MM.1S (cell line): Measurements from ENCODE around the gene CCL2.

Experiments used
- DNase-seq: peaks from one replicate; pipeline ENCODE4 v3.0.0-alpha.2; 2015
- H2AFZ ChIP-seq: fragments of 300-600 bp; sonication (generic); 2 replicates; pipeline ENCODE4 v1.6.0; 2016; ENCODE audit warnings: antibody characterized with exemption, low read length
- H3F3A ChIP-seq: fragments of 300-600 bp; sonication (generic); 2 replicates; pipeline ENCODE4 v1.6.1; 2016; ENCODE audit warnings: mild to moderate bottlenecking, antibody characterized with exemption, low read length, moderate library complexity, mixed read lengths; ENCODE audit not compliant: insufficient read depth
- H3K27ac ChIP-seq: fragments of 300-600 bp; sonication (generic); 2 replicates; pipeline ENCODE4 v1.5.1; 2016; ENCODE audit warnings: mild to moderate bottlenecking, low read length
- H3K27me3 ChIP-seq: fragments of 300-600 bp; sonication (generic); replicated peaks from 2 replicates; pipeline ENCODE4 v1.6.0; 2016; ENCODE audit warnings: low read length; ENCODE audit not compliant: insufficient read depth
- H3K36me3 ChIP-seq: fragments of 300-600 bp; sonication (generic); replicated peaks from 2 replicates; pipeline ENCODE4 v1.6.1; 2016; ENCODE audit warnings: mild to moderate bottlenecking, low read length, mixed read lengths; ENCODE audit not compliant: insufficient read depth
- H3K4me1 ChIP-seq: fragments of 300-600 bp; sonication (generic); 2 replicates; pipeline ENCODE4 v1.6.1; 2016; ENCODE audit warnings: low read length, mixed read lengths
- H3K4me2 ChIP-seq: fragments of 300-600 bp; sonication (generic); 2 replicates; pipeline ENCODE4 v1.6.0; 2016; ENCODE audit warnings: low read depth, low read length
- H3K4me3 ChIP-seq: fragments of 300-600 bp; sonication (generic); 2 replicates; pipeline ENCODE4 v1.5.1; 2016; ENCODE audit warnings: low read length, mixed read lengths
- H3K79me2 ChIP-seq: fragments of 300-600 bp; sonication (generic); 2 replicates; pipeline ENCODE4 v1.6.1; 2016; ENCODE audit warnings: mixed run types, low read length, mixed read lengths
- H3K9ac ChIP-seq: fragments of 300-600 bp; sonication (generic); 2 replicates; pipeline ENCODE4 v1.6.1; 2016; ENCODE audit warnings: low read length, mixed read lengths
- H3K9me2 ChIP-seq: fragments of 300-600 bp; sonication (generic); replicated peaks from 2 replicates; pipeline ENCODE4 v1.6.1; 2016; ENCODE audit warnings: mild to moderate bottlenecking, low read length, mixed read lengths; ENCODE audit not compliant: insufficient read depth
- H3K9me3 ChIP-seq: fragments of 300-600 bp; sonication (generic); replicated peaks from 2 replicates; pipeline ENCODE4 v1.6.1; 2016; ENCODE audit warnings: mild to moderate bottlenecking, low read length, mixed read lengths; ENCODE audit not compliant: insufficient read depth
- H4K20me1 ChIP-seq: fragments of 300-600 bp; sonication (generic); 2 replicates; pipeline ENCODE4 v1.6.1; 2016; ENCODE audit warnings: mild to moderate bottlenecking, low read length, moderate library complexity, mixed read lengths; ENCODE audit not compliant: insufficient read depth
- CTCF ChIP-seq: fragments of 300-600 bp; sonication (generic); IDR thresholded peaks from 2 replicates; pipeline ENCODE4 v1.5.1; 2016; ENCODE audit warnings: antibody characterized with exemption, low read length, mixed read lengths
- EZH2 ChIP-seq: fragments of 300-600 bp; sonication (generic); optimal IDR thresholded peaks from 2 replicates; pipeline ENCODE3; 2017; ENCODE audit warnings: low read depth, mild to moderate bottlenecking, antibody characterized with exemption, low read length, mixed read lengths
- EZH2phosphoT487 ChIP-seq: fragments of 300-600 bp; sonication (generic); IDR thresholded peaks from 2 replicates; pipeline ENCODE4 v1.6.1; 2018; ENCODE audit warnings: antibody characterized with exemption, low read length

The CCL2 gene

GRCh38 chr17:34283571-34283970, 28.5 kb downstream of the CCL2 start:
- H4K20me1 ChIP-seq = no peaks in the 10 kb centered on the region
- H3K36me3 ChIP-seq = no peaks in the 10 kb centered on the region
- no peak overlapping the region for H3K9ac ChIP-seq
- no peak overlapping the region for H3K27ac ChIP-seq
- no peaks in the 10 kb centered on the region for H3K9me3 ChIP-seq
- no peak overlapping the region for H2AFZ ChIP-seq
- no peaks in the 10 kb centered on the region for H3K27me3 ChIP-seq
- DNase-seq = no peak
- no peaks in the 10 kb centered on the region for H3F3A ChIP-seq
- no peaks in the 10 kb centered on the region for H3K9me2 ChIP-seq
- H3K4me1 ChIP-seq = no peaks in the 10 kb centered on the region
- H3K4me3 ChIP-seq = no peak overlapping the region
- no peak for TF ChIP-seq EZH2
- no peak for TF ChIP-seq EZH2phosphoT487
- TF ChIP-seq CTCF = no peak
- no peak overlapping the region for H3K4me2 ChIP-seq
- no peaks in the 10 kb centered on the region for H3K79me2 ChIP-seq

- Histone ChIP-seq H3K79me2 (no peaks in the 10 kb centered on the region), H3K9me3 (no peaks in the 10 kb centered on the region), H3K36me3 (no peaks in the 10 kb centered on the region), H3K27me3 (no peaks in the 10 kb centered on the region), H3K4me2 (no peak within 1 kb of the TSS), H3K4me3 (no peak within 1 kb of the TSS), H3K4me1 (no peaks in the 10 kb centered on the region), H2AFZ (no peak within 1 kb of the TSS), H3K9me2 (no peaks in the 10 kb centered on the region), H3F3A (no peaks in the 10 kb centered on the region), H4K20me1 (no peaks in the 10 kb centered on the region), H3K9ac (no peak within 1 kb of the TSS), H3K27ac (no peak within 1 kb of the TSS)
- no peak for DNase-seq
- no peak for TF ChIP-seq EZH2phosphoT487
- no peak for TF ChIP-seq CTCF
- TF ChIP-seq EZH2 = no peak
These were observed 30.3 kb downstream of the CCL2 start, which contains the start of gene CCL11 for GRCh38 chr17:34285286-34285792. Gene CCL11, plus strand, starts transcription at chr17:34285742. Its CDS starts 67 bp downstream, at chr17:34285809.

GRCh38 chr17:34287875-34288274, 32.8 kb downstream of the CCL2 start:
- no peaks in the 10 kb centered on the region for H4K20me1 ChIP-seq
- no peak overlapping the region for H3K4me2 ChIP-seq
- H3K9ac ChIP-seq = no peak overlapping the region
- H3K4me1 ChIP-seq = no peaks in the 10 kb centered on the region
- no peaks in the 10 kb centered on the region for H3K27me3 ChIP-seq
- H2AFZ ChIP-seq = no peak overlapping the region
- no peaks in the 10 kb centered on the region for H3K9me3 ChIP-seq
- TF ChIP-seq EZH2 = no peak
- no peak for TF ChIP-seq CTCF
- TF ChIP-seq EZH2phosphoT487 = no peak
- no peaks in the 10 kb centered on the region for H3K9me2 ChIP-seq
- no peaks in the 10 kb centered on the region for H3K79me2 ChIP-seq
- DNase-seq = no peak
- H3K27ac ChIP-seq = no peak overlapping the region
- no peak overlapping the region for H3K4me3 ChIP-seq
- no peaks in the 10 kb centered on the region for H3F3A ChIP-seq
- H3K36me3 ChIP-seq = no peaks in the 10 kb centered on the region
